Ishikawa (cell line): Measurements from ENCODE around the gene S1PR3.

Experiments
- CREB1 ChIP-seq: IDR thresholded peaks from 2 replicates; pipeline ENCODE4 v1.6.1; 2012; ENCODE audit warnings: low read depth
- EP300 ChIP-seq: IDR thresholded peaks from 2 replicates; pipeline ENCODE4 v1.6.1; 2012; ENCODE audit warnings: borderline replicate concordance
- TF ChIP-seq, protein P1 (sequence below): IDR thresholded peaks from 2 replicates; pipeline ENCODE4 v1.6.1; 2012; ENCODE audit warnings: low read depth, mild to moderate bottlenecking

- TF ChIP-seq, protein P1, sequence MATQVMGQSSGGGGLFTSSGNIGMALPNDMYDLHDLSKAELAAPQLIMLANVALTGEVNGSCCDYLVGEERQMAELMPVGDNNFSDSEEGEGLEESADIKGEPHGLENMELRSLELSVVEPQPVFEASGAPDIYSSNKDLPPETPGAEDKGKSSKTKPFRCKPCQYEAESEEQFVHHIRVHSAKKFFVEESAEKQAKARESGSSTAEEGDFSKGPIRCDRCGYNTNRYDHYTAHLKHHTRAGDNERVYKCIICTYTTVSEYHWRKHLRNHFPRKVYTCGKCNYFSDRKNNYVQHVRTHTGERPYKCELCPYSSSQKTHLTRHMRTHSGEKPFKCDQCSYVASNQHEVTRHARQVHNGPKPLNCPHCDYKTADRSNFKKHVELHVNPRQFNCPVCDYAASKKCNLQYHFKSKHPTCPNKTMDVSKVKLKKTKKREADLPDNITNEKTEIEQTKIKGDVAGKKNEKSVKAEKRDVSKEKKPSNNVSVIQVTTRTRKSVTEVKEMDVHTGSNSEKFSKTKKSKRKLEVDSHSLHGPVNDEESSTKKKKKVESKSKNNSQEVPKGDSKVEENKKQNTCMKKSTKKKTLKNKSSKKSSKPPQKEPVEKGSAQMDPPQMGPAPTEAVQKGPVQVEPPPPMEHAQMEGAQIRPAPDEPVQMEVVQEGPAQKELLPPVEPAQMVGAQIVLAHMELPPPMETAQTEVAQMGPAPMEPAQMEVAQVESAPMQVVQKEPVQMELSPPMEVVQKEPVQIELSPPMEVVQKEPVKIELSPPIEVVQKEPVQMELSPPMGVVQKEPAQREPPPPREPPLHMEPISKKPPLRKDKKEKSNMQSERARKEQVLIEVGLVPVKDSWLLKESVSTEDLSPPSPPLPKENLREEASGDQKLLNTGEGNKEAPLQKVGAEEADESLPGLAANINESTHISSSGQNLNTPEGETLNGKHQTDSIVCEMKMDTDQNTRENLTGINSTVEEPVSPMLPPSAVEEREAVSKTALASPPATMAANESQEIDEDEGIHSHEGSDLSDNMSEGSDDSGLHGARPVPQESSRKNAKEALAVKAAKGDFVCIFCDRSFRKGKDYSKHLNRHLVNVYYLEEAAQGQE = no peak
- TF ChIP-seq CREB1 (no peak), EP300 (no peak)
Measured at GRCh38 chr9:88978034-88978433, 13.2 kb upstream of the S1PR3 start.
